ENCODE data around the gene TMPRSS3. TPM values are rescaled to one million over a fixed set of nuclear protein-coding genes. Genes with fewer than 3 reads are reported as not detected.

The TMPRSS3 gene
- total RNA-seq, 4 donors from 2014 or later, result not detected

DNA sequence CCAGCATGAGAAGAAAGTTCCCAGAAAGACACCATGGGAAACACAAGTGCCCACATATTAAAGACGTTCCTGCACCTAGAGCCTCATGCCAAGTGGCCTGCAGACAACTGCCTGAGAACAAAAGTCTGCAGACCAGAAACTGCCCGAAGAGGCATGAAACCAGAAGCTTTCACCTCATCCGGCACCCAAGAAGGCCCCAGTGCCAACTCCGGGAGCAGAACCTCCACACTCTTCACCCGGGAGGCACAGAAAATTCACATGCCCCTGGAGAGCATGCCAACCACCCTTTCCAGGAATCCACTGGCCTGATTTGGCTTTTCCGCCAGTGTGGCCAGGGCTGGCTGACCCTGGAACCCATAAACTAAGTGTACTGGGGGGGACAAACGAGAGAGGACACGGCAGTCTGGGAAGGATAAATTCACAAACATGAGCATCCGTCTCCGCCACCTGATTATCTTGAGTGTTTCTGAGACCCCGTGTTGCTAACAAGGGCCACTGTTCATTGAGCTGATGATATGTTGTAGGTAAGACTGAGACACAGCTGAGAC is 51.8 kb downstream of the TMPRSS3 start:
- Histone ChIP-seq H3K9me3 (peaks cover 0 to 2% (median 0%) of the 10 kb centered on the region in 4 donors), H3K27me3 (no peaks in the 10 kb centered on the region), H3K4me3 (no peak overlapping the region), H3K27ac (no peak overlapping the region), H3K4me1 (no peaks in the 10 kb centered on the region), H3K36me3 (no peaks in the 10 kb centered on the region)
- 83% methylated on average over 10 to 11 of the region's 11 CpGs for WGBS, 2 donors
- TF ChIP-seq, protein P1, sequence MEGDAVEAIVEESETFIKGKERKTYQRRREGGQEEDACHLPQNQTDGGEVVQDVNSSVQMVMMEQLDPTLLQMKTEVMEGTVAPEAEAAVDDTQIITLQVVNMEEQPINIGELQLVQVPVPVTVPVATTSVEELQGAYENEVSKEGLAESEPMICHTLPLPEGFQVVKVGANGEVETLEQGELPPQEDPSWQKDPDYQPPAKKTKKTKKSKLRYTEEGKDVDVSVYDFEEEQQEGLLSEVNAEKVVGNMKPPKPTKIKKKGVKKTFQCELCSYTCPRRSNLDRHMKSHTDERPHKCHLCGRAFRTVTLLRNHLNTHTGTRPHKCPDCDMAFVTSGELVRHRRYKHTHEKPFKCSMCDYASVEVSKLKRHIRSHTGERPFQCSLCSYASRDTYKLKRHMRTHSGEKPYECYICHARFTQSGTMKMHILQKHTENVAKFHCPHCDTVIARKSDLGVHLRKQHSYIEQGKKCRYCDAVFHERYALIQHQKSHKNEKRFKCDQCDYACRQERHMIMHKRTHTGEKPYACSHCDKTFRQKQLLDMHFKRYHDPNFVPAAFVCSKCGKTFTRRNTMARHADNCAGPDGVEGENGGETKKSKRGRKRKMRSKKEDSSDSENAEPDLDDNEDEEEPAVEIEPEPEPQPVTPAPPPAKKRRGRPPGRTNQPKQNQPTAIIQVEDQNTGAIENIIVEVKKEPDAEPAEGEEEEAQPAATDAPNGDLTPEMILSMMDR (IDR thresholded peaks at IDR 0.05), result no peak
- no peak for TF ChIP-seq EP300 (IDR thresholded peaks at IDR 0.05)
- TF ChIP-seq POLR2A (IDR thresholded peaks at IDR 0.05), result no peak
- no peak for DNase-seq (ENCODE audit: low spot score in 2 of 2)

DNA sequence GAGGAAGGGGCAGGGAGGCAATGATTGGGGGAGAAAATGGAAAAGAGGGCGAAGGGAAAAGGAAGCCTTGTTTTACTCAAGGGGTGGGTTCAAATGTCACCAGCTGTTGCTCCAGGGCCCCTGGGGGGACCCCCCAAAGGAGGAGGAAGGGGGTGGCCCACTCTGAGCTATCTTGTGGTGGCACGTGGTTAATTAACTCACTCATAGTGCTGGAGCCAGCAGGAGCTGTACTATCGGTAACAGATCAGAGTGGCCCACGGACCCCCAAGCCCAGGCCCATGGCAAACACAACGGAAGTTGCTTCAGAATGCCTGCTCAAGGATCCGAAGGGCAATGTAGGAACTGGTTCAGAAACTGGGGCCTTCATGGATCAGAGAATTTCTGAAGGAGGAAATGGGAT is 52.3 kb downstream of the TMPRSS3 start:
- Histone ChIP-seq H3K27me3 (no peaks in the 10 kb centered on the region), H3K4me3 (no peak overlapping the region), H3K9me3 (peaks cover 0 to 2% (median 0%) of the 10 kb centered on the region in 4 donors), H3K27ac (no peak overlapping the region), H3K36me3 (no peaks in the 10 kb centered on the region), H3K4me1 (no peaks in the 10 kb centered on the region)
- DNase-seq (ENCODE audit: low spot score in 2 of 2), result no peak
- WGBS, 2 donors, result 83 to 94% methylated on average over 6 of the region's 6 CpGs
- TF ChIP-seq EP300 (IDR thresholded peaks at IDR 0.05) (no peak), POLR2A (IDR thresholded peaks at IDR 0.05) (no peak)
- TF ChIP-seq, protein P1 (IDR thresholded peaks at IDR 0.05), result no peak

DNA sequence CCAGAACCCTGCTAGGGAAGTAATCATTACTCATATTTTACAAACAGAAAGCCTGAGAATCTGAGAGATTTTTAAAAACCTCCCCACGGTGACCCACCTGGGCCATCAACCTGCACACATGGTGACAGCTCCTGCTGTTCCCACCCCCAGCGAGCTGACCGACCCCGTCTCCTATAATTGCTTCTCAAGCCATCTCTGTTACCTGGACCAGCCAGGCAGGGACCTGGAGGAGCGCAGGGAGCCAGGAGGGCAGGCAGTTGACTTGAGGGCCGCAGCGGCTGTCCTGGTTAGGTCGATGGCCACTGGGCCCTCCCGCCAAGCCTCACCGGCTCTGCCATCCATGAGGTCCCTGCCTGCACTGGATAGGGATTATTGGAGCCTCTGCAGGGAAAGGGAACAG is 52.8 kb downstream of the TMPRSS3 start:
- peaks cover 0 to 3% (median 0%) of the 10 kb centered on the region in 4 donors for H3K4me1 ChIP-seq
- DNase-seq (ENCODE audit: low spot score in 2 of 2), result no peak
- TF ChIP-seq, protein P1 (IDR thresholded peaks at IDR 0.05), result no peak
- TF ChIP-seq EP300 (IDR thresholded peaks at IDR 0.05) (no peak), POLR2A (IDR thresholded peaks at IDR 0.05) (no peak)
- H3K9me3 ChIP-seq, result peaks cover 0 to 2% (median 0%) of the 10 kb centered on the region in 4 donors
- H3K27me3 ChIP-seq, result no peaks in the 10 kb centered on the region
- H3K36me3 ChIP-seq, result no peaks in the 10 kb centered on the region
- WGBS, 2 donors, result 79 to 80% methylated on average over 10 of the region's 10 CpGs
- H3K27ac ChIP-seq, result no peak overlapping the region
- H3K4me3 ChIP-seq, result no peak overlapping the region

DNA sequence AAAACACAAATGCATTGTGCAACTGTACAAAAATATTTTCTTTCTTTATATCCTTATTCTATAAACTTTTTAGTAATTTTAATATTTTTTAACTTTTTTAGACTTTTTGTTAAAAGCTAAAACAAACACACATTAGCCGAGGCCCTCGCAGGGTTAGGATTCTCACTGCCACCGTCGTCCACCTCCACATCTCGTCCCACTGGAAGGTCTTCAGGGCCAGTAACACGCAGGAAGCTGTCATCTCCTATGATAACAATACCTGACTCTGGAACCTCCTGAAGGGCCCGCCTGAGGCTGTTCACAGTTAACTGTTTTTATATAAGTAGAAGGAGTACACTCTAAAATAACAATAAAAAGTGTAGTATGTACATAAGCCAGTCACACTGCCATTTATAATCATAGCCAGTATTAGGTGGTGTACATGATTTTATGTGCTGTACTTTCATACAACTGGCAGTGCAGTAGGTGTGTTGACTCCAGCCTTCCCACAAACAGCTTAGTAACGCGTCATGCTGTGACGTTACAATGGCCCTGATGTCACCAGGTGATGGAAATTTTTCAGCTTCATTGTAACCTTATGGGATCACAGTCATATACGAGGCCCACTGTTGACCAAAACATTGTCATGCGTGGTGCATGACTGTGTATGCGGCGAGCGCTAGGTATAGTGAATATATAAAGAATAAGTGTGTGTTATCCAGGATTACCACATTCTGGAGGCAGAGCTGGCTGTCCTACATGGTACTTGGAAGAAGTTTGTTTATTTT is 53.9 kb downstream of the TMPRSS3 start:
- H3K36me3 ChIP-seq, result no peaks in the 10 kb centered on the region
- H3K4me1 ChIP-seq, result peaks cover 0 to 5% (median 0%) of the 10 kb centered on the region in 4 donors
- 92 to 94% methylated on average over 15 of the region's 15 CpGs for WGBS, 2 donors
- no peak overlapping the region for H3K27ac ChIP-seq
- no peaks in the 10 kb centered on the region for H3K9me3 ChIP-seq
- TF ChIP-seq EP300 (IDR thresholded peaks at IDR 0.05) (no peak), POLR2A (IDR thresholded peaks at IDR 0.05) (no peak)
- TF ChIP-seq, protein P1 (IDR thresholded peaks at IDR 0.05), result no peak
- H3K27me3 ChIP-seq, result no peaks in the 10 kb centered on the region
- no peak for DNase-seq (ENCODE audit: low spot score in 2 of 2)
- no peak overlapping the region for H3K4me3 ChIP-seq
